Skeletal muscle satellite cell (primary cell): ENCODE results near the gene TSG101. TPM values are rescaled to one million over a fixed set of nuclear protein-coding genes. Genes with fewer than 3 reads are reported as not detected.

Experiments
- H3K27me3 ChIP-seq: 2 replicates; pipeline ENCODE4 v1.7.0; 2013; ENCODE audit warnings: low read length; ENCODE audit not compliant: control insufficient read depth, insufficient read depth
- H3K36me3 ChIP-seq: 2 replicates; pipeline ENCODE4 v1.7.0; 2013; ENCODE audit warnings: mild to moderate bottlenecking, control low read depth, low read length; ENCODE audit not compliant: insufficient read depth
- H3K4me1 ChIP-seq: 2 replicates; pipeline ENCODE4 v1.7.0; 2013; ENCODE audit warnings: low read length; ENCODE audit not compliant: control insufficient read depth, insufficient read depth
- H3K4me2 ChIP-seq: 2 replicates; pipeline ENCODE4 v1.7.0; 2013; ENCODE audit warnings: mild to moderate bottlenecking, low read length
- H3K4me3 ChIP-seq: 2 replicates; pipeline ENCODE4 v1.7.0; 2013; ENCODE audit warnings: low read length
- H3K9ac ChIP-seq: 2 replicates; pipeline ENCODE4 v1.7.0; 2013; ENCODE audit warnings: mild to moderate bottlenecking, low read depth, low read length, moderate library complexity
- H3K9me3 ChIP-seq: replicated peaks from 2 replicates; pipeline ENCODE4 v1.7.0; 2013; ENCODE audit warnings: mild to moderate bottlenecking, control low read depth, low read length
- total RNA-seq: library from RNA; depleted of rRNA; stranded (reverse); fragments of >200 nt; gene quantifications from 2 replicates; pipeline ENCODE4 v1.2.3, GENCODE V29; 2012; rRNA removed

The TSG101 gene, protein sequence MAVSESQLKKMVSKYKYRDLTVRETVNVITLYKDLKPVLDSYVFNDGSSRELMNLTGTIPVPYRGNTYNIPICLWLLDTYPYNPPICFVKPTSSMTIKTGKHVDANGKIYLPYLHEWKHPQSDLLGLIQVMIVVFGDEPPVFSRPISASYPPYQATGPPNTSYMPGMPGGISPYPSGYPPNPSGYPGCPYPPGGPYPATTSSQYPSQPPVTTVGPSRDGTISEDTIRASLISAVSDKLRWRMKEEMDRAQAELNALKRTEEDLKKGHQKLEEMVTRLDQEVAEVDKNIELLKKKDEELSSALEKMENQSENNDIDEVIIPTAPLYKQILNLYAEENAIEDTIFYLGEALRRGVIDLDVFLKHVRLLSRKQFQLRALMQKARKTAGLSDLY
- 58.3 and 69.7 TPM in 2 replicates for total RNA-seq

DNA sequence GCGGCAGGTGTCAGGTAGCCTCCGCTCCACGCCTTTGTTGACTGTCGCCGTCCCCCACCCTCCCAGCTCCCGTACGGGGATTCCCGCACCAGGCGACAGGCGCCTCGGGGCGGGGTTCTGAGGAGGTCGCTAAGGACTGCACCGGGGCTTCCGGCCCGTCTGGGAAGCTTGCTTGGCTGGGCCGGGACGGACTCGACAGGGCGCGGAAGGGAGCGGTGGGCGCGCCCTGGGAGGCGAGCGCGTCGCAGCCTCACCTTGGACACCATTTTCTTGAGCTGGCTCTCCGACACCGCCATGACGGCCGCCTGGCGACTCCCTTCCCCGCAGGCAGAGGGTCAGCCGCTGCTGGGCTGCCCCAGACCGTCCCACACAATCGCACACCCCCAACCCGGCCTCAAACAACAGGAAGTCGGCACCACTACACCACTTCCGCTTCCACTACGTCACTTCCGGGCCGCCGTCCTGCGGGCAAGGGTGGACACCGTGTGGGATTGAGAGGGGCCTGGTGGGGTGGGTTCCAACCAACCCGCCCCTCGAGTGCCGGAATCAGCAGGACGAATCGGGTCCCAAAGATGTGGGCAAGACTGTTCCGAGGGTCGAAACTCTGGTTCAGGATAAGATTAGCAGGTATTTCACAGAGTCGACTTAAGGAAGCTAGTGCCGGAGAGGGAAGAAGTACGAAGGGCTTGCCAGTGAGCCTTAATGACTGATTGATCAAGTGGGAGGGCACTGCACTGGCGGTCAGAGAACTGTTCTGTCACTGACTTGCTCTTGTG lies at the start of gene TSG101:
Gene TSG101, minus strand, starts transcription at position 422 of the 776 bp plus-strand sequence. Its CDS starts 126 bp downstream, at position 296.
- Histone ChIP-seq H3K27me3 (no peaks in the 10 kb centered on the region), H3K4me3 (peak within 1 kb of the TSS; percentile 78), H3K4me2 (peak within 1 kb of the TSS; percentile 91), H3K4me1 (peaks cover 7% of the 10 kb centered on the region), H3K9me3 (no peaks in the 10 kb centered on the region), H3K9ac (peak within 1 kb of the TSS; percentile 91), H3K36me3 (no peaks in the 10 kb centered on the region)

DNA sequence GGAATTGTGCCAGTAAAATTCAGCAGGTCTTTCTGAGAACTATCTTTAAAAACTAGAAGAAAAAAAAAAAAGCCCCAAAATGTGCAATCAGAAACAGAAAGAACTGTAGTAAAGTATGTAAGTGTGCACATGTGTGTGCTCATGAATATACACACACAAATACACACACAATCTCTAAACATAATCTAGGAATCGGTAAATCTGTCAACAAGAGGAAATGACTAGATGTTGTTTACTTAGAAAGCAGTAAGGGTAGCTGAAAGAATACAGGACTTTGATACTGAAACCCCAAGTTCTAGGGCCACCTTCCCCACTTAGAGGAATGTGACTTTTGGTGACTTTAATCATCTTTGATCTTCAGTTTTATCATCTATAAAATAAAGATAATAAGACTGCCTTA lies 48.6 kb upstream of the TSG101 start:
- Histone ChIP-seq H3K4me3 (no peak overlapping the region), H3K9ac (no peak overlapping the region), H3K36me3 (peaks cover 38% of the 10 kb centered on the region), H3K4me1 (no peaks in the 10 kb centered on the region), H3K27me3 (no peaks in the 10 kb centered on the region), H3K4me2 (no peak overlapping the region), H3K9me3 (no peaks in the 10 kb centered on the region)

DNA sequence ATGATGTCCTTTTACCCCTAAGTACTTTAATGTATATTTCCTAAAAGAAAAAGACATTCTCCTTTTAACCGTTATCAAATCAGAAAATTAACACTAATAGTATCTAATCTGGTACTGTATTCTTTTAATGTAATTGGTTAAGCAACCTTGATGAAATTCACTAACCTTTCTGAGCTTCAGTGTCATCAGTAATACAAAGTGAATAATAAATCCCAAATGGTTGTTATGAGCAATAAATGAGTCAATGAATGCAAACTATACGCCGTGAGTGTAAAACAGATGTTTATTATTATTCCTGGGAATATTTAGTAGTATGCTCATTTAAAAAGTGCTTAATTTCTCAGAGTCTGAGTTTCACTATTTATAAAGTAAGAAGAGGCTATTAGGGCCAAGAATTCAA lies 40.3 kb upstream of the TSG101 start:
- no peak overlapping the region for H3K9ac ChIP-seq
- H3K9me3 ChIP-seq: no peaks in the 10 kb centered on the region
- peaks cover 30% of the 10 kb centered on the region for H3K4me1 ChIP-seq
- H3K36me3 ChIP-seq: peaks cover 30% of the 10 kb centered on the region
- peak overlapping the region; percentile 40 for H3K4me2 ChIP-seq
- no peaks in the 10 kb centered on the region for H3K27me3 ChIP-seq
- no peak overlapping the region for H3K4me3 ChIP-seq

DNA sequence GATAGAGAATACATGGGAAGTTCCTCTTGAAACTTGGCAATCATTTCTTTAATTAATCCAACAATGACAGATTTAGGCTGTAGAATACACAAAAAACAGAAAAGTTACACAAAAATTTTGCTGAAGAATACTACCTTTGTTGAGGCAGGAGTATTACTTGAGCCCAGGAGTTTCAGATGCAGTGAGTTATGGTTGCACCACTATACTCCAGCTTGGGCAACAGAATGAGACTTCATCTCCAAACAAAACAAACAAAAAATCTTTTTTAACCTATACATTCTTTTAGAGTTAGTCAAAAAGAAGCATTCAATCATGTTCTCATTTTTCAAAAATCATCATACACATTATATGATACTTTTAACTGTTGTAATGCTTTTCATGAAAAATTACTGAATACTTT lies 39.7 kb upstream of the TSG101 start:
- Histone ChIP-seq H3K4me2 (peak overlapping the region; percentile 42), H3K4me3 (no peak overlapping the region), H3K9ac (no peak overlapping the region), H3K4me1 (peaks cover 30% of the 10 kb centered on the region), H3K36me3 (peaks cover 27% of the 10 kb centered on the region), H3K9me3 (no peaks in the 10 kb centered on the region), H3K27me3 (no peaks in the 10 kb centered on the region)

DNA sequence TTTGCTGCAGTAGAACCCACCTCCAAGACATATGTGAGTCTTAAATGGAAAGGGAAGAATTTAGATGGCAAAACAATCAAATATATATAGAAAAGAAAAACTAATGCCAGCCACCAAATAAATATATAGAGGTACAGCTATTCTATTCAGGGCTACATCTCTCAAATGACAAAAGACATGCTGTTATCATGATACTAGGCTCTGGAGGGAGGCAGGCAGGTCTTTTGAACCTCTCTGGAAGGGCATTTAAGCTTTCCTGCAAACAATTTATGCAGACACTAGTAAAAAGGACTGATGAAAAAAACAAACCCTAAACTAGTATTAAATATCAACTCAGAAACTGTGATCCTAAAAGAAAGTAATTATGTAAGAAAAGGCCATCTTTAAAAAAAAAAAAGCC lies 37.4 kb upstream of the TSG101 start:
- Histone ChIP-seq H3K36me3 (peaks cover 18% of the 10 kb centered on the region), H3K9ac (no peak overlapping the region), H3K4me2 (no peak overlapping the region), H3K4me3 (no peak overlapping the region), H3K27me3 (no peaks in the 10 kb centered on the region), H3K4me1 (peaks cover 30% of the 10 kb centered on the region), H3K9me3 (no peaks in the 10 kb centered on the region)

DNA sequence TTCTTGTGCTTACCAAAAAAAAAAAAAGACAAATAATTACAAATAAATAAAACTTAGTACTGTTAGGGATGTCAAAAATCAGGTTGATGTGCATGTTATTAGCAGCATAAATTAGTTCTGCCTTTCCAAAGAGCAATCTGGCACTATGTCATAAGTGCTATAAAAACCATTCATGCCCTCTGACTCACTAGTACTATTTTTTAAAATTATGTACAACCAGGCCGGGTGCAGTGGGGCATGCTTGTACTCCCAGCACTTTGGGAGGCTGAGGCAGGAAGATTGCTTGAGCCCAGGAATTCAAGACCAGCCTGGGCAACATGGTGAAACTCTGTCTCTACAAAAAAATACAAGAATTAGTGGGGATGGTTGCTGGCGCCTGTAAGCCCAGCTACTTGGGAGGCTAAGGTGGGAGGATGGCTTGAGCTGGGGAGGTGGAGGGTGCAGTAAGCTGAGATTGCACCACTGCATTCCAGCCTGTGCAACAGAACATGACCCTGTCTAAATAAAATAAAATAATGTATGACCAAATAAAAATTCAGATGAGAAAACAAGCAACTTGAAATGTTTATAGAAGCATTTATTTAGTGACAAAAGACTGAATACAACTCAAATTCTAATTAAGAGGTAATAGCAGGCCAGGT lies 36.5 kb upstream of the TSG101 start:
- Histone ChIP-seq H3K4me2 (no peak overlapping the region), H3K9me3 (no peaks in the 10 kb centered on the region), H3K9ac (no peak overlapping the region), H3K36me3 (peaks cover 18% of the 10 kb centered on the region), H3K4me1 (peaks cover 30% of the 10 kb centered on the region), H3K4me3 (no peak overlapping the region), H3K27me3 (no peaks in the 10 kb centered on the region)

DNA sequence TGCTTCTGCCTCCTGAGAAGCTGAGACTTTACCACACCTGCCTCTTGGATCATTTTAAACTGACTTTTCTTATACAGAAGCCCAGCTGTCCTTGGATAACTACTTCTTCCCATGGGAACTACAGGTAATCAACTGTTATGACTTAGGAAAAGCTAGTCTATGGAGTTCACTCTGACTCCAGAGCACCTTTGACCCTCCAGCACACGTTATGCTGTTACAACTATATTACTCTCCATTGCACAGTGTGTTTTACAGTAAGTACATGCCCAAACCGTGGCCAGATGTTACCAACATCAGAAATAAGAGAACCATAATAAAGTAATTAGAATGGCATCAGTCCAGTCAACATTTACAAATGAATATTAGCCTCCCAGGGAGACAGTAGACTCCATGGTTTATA lies 21.3 kb upstream of the TSG101 start:
- no peaks in the 10 kb centered on the region for H3K9me3 ChIP-seq
- H3K9ac ChIP-seq: no peak overlapping the region
- peaks cover 6% of the 10 kb centered on the region for H3K36me3 ChIP-seq
- H3K4me3 ChIP-seq: no peak overlapping the region
- no peaks in the 10 kb centered on the region for H3K27me3 ChIP-seq
- no peaks in the 10 kb centered on the region for H3K4me1 ChIP-seq
- H3K4me2 ChIP-seq: no peak overlapping the region

DNA sequence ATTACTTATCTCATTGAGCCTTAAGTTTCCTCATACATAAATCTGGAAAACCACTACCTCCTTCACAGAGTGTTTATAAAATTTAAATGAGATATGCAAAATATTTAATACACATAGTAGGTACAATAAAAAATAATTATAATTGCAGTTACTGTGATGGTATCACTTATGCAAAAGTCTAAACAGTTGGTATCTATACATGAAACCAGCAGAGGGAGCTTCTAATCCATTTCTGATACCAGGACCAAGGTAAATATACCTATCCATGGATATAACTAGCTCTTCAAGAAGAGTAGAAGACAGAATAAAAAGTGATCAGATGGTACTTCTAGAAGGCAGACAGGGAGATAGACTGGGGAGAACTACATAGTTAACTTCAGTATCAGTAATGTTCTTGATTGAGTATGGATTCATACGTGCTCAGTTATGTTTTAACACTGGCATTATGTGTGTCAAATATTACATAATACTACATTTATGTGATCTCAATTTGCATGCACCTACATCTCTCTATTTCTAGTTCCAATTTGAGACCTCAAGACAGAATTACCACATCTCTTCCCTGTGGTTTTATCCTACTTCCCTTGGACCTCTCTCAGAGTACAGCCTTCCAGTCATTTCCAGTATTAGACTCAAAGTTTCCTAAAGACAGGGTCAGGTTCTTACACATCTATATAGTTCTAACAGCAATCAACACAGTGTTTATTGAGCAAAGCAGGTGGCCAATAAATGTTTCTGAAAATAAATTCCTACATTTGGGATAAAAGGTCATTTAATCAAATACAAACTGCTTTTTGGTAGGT lies 13.7 kb upstream of the TSG101 start:
- H3K36me3 ChIP-seq: peaks cover 13% of the 10 kb centered on the region
- no peak overlapping the region for H3K9ac ChIP-seq
- no peaks in the 10 kb centered on the region for H3K27me3 ChIP-seq
- H3K4me3 ChIP-seq: no peak overlapping the region
- no peaks in the 10 kb centered on the region for H3K9me3 ChIP-seq
- H3K4me1 ChIP-seq: no peaks in the 10 kb centered on the region
- no peak overlapping the region for H3K4me2 ChIP-seq

DNA sequence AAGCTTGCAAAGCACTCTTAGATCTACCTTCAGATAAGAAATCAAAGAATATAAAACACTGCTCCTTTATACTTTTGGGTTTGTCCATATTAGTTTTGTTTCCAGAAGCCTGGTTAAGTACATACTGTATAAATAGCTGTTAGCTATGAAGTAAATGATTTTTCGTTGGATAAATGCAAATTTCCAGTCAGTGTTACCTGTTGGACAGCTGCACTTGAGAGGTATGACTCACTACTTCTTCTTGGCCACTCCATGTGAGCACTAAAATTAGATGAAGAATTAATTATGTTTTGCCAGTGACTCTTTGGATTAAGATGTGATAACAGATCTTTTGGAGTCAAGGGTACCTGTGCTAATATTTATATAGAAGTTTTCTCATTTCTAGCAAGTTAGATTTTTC lies 9.5 kb upstream of the TSG101 start:
- Histone ChIP-seq H3K4me2 (no peak overlapping the region), H3K4me3 (no peak overlapping the region), H3K27me3 (no peaks in the 10 kb centered on the region), H3K4me1 (no peaks in the 10 kb centered on the region), H3K36me3 (peaks cover 23% of the 10 kb centered on the region), H3K9ac (no peak overlapping the region), H3K9me3 (no peaks in the 10 kb centered on the region)

DNA sequence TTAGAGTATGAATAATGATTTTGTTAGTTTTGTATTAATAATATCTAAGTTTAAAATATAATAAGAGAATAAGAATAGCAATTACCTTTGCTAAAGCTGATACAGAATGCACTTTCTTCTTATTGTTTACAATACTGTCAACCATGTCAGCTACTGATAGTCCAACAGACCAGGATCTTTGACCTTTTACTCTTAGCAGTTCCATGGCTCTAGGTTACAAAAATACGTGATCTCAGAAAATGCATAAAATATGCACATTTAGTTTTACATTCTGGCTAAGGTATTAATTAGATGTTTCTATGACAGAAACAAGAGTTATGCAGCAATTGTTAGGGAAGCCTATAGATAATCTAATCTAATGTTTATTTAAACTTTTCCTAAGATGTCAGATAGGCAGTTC lies 7.5 kb upstream of the TSG101 start:
- Histone ChIP-seq H3K4me3 (no peak overlapping the region), H3K9ac (no peak overlapping the region), H3K36me3 (peaks cover 17% of the 10 kb centered on the region), H3K4me2 (no peak overlapping the region), H3K4me1 (no peaks in the 10 kb centered on the region), H3K27me3 (no peaks in the 10 kb centered on the region), H3K9me3 (no peaks in the 10 kb centered on the region)

DNA sequence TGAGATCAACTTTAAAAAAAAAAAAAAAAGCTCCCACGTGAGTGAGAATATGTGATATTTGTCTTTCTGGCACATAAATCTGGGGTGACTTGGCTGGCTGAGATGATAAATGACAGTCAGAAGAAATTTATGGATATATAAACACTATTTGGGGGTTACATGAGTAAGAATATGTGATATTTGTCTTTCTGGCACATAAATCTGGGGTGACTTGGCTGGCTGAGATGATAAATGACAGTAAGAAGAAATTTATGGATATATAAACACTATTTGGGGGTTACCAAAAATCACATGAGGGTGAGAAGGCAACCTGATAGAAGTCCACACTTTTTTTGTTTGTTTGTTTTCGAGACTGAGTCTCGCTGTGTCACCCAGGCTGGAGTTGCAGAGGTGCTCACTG lies 6.6 kb upstream of the TSG101 start:
- peaks cover 17% of the 10 kb centered on the region for H3K36me3 ChIP-seq

More for the DNA sequence above, 6.6 kb upstream of the TSG101 start:
- H3K4me3 ChIP-seq: no peak overlapping the region
- H3K9ac ChIP-seq: no peak overlapping the region
- H3K4me1 ChIP-seq: no peaks in the 10 kb centered on the region
- no peak overlapping the region for H3K4me2 ChIP-seq
- H3K9me3 ChIP-seq: no peaks in the 10 kb centered on the region
- no peaks in the 10 kb centered on the region for H3K27me3 ChIP-seq
